PC-3 (cell line): ENCODE results near the gene TTC7B. TPM values are rescaled to one million over a fixed set of nuclear protein-coding genes. Genes with fewer than 3 reads are reported as not detected.

ENCODE experiments used
- ATAC-seq: fragments of 200-7000 bp; cut with Tn5 transposase; 2 replicates; pipeline ENCODE4 v1.9.1; 2020; ENCODE audit warnings: mild to moderate bottlenecking, moderate library complexity
- BruUV-seq: library from RNA; stranded (reverse); fragments of 400-500 nt; replicated peaks from 2 replicates; lab custom pipeline; 2021; lab: Mats Ljungman, UMichigan
- CTCF ChIA-PET: fragments of 300-600 bp; sonication (Branson Sonifier 250); formaldehyde crosslinking; loops from one replicate; lab custom pipeline; 2022; ENCODE audit warnings: antibody characterized with exemption; lab: Charles Lee
- POLR2A ChIA-PET: fragments of 300-600 bp; sonication (Branson Sonifier 250); formaldehyde crosslinking; loops from one replicate; lab custom pipeline; 2022; ENCODE audit warnings: antibody characterized with exemption; ENCODE audit not compliant: unreplicated experiment; lab: Charles Lee
- DNase-seq: peaks from one replicate; pipeline ENCODE4 v3.0.0-alpha.2; 2015
- H2AFZ ChIP-seq: fragments of 300-600 bp; sonication (generic); 2 replicates; pipeline ENCODE4 v1.6.0; 2016; ENCODE audit warnings: antibody characterized with exemption, low read length
- H3F3A ChIP-seq: fragments of 300-600 bp; sonication (generic); one replicate; pipeline ENCODE4 v1.6.0; 2017; ENCODE audit warnings: antibody characterized with exemption, low read length, control low read depth, mild to moderate bottlenecking; ENCODE audit not compliant: unreplicated experiment
- H3K27ac ChIP-seq: fragments of 300-600 bp; sonication (generic); 2 replicates; pipeline ENCODE4 v1.5.1; 2016; ENCODE audit warnings: mild to moderate bottlenecking, low read length
- H3K27me3 ChIP-seq: fragments of 300-600 bp; sonication (generic); 2 replicates; pipeline ENCODE4 v1.6.1; 2016; ENCODE audit warnings: low read length, mixed read lengths
- H3K36me3 ChIP-seq: fragments of 300-600 bp; sonication (generic); 2 replicates; pipeline ENCODE4 v1.6.1; 2016; ENCODE audit warnings: low read depth, mixed run types, low read length, mixed read lengths
- H3K4me1 ChIP-seq: fragments of 300-600 bp; sonication (generic); 2 replicates; pipeline ENCODE4 v1.5.1; 2016; ENCODE audit warnings: low read length; ENCODE audit not compliant: insufficient read depth
- H3K4me2 ChIP-seq: fragments of 300-600 bp; sonication (generic); 2 replicates; pipeline ENCODE4 v1.6.0; 2016; ENCODE audit warnings: low read length
- H3K4me3 ChIP-seq: fragments of 300-600 bp; sonication (generic); 2 replicates; pipeline ENCODE4 v1.5.1; 2016; ENCODE audit warnings: mild to moderate bottlenecking, low read length, mixed read lengths
- H3K79me2 ChIP-seq: fragments of 300-600 bp; sonication (generic); 2 replicates; pipeline ENCODE4 v1.6.1; 2017; ENCODE audit warnings: low read length, mixed read lengths
- H3K9ac ChIP-seq: fragments of 300-600 bp; sonication (generic); 2 replicates; pipeline ENCODE4 v1.6.0; 2016; ENCODE audit warnings: mild to moderate bottlenecking, low read length
- H3K9me2 ChIP-seq: fragments of 300-600 bp; sonication (generic); replicated peaks from 2 replicates; pipeline ENCODE4 v1.6.1; 2016; ENCODE audit warnings: mixed run types, low read length, mixed read lengths
- H3K9me3 ChIP-seq: fragments of 300-600 bp; sonication (generic); 2 replicates; pipeline ENCODE4 v1.6.1; 2016; ENCODE audit warnings: low read length, mixed read lengths
- H4K20me1 ChIP-seq: fragments of 300-600 bp; sonication (generic); 2 replicates; pipeline ENCODE4 v1.6.1; 2016; ENCODE audit warnings: low read length, mixed read lengths
- EZH2 ChIP-seq: fragments of 300-600 bp; sonication (generic); IDR thresholded peaks from one replicate; pipeline ENCODE4 v1.6.1; 2017; ENCODE audit warnings: antibody characterized with exemption, mild to moderate bottlenecking, low read length; ENCODE audit not compliant: unreplicated experiment
- EZH2phosphoT487 ChIP-seq: fragments of 300-600 bp; sonication (generic); IDR thresholded peaks from 2 replicates; pipeline ENCODE4 v1.6.1; 2018; ENCODE audit warnings: mild to moderate bottlenecking, antibody characterized with exemption, low read length, borderline replicate concordance
- intact Hi-C: fragments of 100-400 bp; cut with micrococcal nuclease; formaldehyde crosslinking; loops from 2 replicates; pipeline ENCODE4 v1.9.0; 2023
- total RNA-seq: library from RNA; depleted of rRNA; stranded (reverse); fragments of >200 nt; gene quantifications from 2 replicates; pipeline ENCODE4 v1.2.3, GENCODE V29; 2014
- TF ChIP-seq, protein P1 (sequence below): fragments of 300-600 bp; sonication (generic); conservative IDR thresholded peaks from 2 replicates; pipeline ENCODE4 v1.5.1; 2017; ENCODE audit warnings: antibody characterized with exemption, low read depth, mild to moderate bottlenecking, low read length

Gene TTC7B
- total RNA-seq, 1 experiment from 2014 or later: 45.6 TPM

DNA sequence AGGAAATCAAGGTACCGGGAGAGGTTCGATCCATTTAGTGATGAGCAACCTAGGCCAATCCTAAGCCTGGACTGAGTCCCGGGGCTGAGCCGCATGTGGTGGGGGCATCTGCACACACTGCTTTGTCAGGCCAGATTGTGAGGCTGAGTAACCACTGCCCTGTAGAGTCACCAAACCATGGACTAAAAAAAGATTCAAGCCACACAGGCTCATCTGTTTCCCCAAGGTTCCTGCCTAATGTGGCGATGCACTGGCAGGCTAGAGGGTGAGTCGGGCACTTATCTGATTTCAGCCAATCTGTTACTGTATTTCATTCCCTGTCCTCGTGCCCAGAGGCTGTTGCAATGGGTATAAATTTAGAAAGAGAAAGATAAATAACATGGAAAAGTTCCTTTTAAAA lies 140.8 kb downstream of the TTC7B start:
- H2AFZ ChIP-seq: no peak overlapping the region
- ChIA-PET CTCF (no interaction called here), POLR2A (no interaction called here)
- no peak overlapping the region for H3K27ac ChIP-seq
- H3K4me1 ChIP-seq: peaks cover 20% of the 10 kb centered on the region
- no peak overlapping the region for H3K4me3 ChIP-seq
- no peaks in the 10 kb centered on the region for H4K20me1 ChIP-seq
- no peaks in the 10 kb centered on the region for H3K79me2 ChIP-seq
- H3K9me3 ChIP-seq: no peaks in the 10 kb centered on the region
- DNase-seq: peak; percentile 41
- H3K9me2 ChIP-seq: no peaks in the 10 kb centered on the region
- no peak for ATAC-seq
- H3K36me3 ChIP-seq: no peaks in the 10 kb centered on the region
- no peak for TF ChIP-seq EZH2phosphoT487
- no TSS peak for BruUV-seq
- intact Hi-C loops: loop anchor here (5.0 kb wide), 1 partner anchor 278 kb away; the partner anchor contains the start of gene CALM1
- no peak overlapping the region for H3K9ac ChIP-seq
- no peaks in the 10 kb centered on the region for H3F3A ChIP-seq
- H3K4me2 ChIP-seq: no peak overlapping the region
- no peaks in the 10 kb centered on the region for H3K27me3 ChIP-seq

DNA sequence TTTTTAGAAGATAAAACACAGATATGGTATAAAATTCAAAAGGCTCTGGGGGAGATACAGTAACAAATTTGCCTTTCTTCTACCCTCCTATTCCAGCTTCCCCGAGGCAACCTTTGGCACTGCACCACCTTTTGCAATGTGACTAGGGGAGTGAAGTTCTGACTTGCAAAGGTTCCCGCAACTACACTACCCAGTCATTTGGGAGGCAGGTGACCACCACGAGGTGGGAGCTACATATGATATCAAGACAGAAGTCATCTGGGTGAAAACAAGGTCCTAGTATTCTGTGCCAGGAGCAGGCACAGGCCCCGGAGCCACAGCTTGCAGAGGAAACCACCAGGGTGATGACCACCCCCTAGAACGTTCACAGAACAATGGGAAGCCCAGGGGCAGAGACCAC lies 141.5 kb downstream of the TTC7B start:
- H4K20me1 ChIP-seq: no peaks in the 10 kb centered on the region
- H3K4me3 ChIP-seq: no peak overlapping the region
- H2AFZ ChIP-seq: no peak overlapping the region
- no peaks in the 10 kb centered on the region for H3K9me3 ChIP-seq
- H3K36me3 ChIP-seq: no peaks in the 10 kb centered on the region
- H3K27me3 ChIP-seq: no peaks in the 10 kb centered on the region
- intact Hi-C loops: loop anchor here (5.0 kb wide), 1 partner anchor 277 kb away; the partner anchor contains the start of gene CALM1
- H3F3A ChIP-seq: no peaks in the 10 kb centered on the region
- no TSS peak for BruUV-seq
- H3K79me2 ChIP-seq: no peaks in the 10 kb centered on the region
- DNase-seq (no peak), ATAC-seq (no peak)
- TF ChIP-seq EZH2 (no peak), EZH2phosphoT487 (no peak)
- TF ChIP-seq, protein P1, sequence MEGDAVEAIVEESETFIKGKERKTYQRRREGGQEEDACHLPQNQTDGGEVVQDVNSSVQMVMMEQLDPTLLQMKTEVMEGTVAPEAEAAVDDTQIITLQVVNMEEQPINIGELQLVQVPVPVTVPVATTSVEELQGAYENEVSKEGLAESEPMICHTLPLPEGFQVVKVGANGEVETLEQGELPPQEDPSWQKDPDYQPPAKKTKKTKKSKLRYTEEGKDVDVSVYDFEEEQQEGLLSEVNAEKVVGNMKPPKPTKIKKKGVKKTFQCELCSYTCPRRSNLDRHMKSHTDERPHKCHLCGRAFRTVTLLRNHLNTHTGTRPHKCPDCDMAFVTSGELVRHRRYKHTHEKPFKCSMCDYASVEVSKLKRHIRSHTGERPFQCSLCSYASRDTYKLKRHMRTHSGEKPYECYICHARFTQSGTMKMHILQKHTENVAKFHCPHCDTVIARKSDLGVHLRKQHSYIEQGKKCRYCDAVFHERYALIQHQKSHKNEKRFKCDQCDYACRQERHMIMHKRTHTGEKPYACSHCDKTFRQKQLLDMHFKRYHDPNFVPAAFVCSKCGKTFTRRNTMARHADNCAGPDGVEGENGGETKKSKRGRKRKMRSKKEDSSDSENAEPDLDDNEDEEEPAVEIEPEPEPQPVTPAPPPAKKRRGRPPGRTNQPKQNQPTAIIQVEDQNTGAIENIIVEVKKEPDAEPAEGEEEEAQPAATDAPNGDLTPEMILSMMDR: no peak
- POLR2A ChIA-PET: no interaction called here
- H3K9me2 ChIP-seq: no peaks in the 10 kb centered on the region
- no peak overlapping the region for H3K27ac ChIP-seq
- peaks cover 20% of the 10 kb centered on the region for H3K4me1 ChIP-seq
- no peak overlapping the region for H3K9ac ChIP-seq
- CTCF ChIA-PET: no interaction called here
- H3K4me2 ChIP-seq: no peak overlapping the region

DNA sequence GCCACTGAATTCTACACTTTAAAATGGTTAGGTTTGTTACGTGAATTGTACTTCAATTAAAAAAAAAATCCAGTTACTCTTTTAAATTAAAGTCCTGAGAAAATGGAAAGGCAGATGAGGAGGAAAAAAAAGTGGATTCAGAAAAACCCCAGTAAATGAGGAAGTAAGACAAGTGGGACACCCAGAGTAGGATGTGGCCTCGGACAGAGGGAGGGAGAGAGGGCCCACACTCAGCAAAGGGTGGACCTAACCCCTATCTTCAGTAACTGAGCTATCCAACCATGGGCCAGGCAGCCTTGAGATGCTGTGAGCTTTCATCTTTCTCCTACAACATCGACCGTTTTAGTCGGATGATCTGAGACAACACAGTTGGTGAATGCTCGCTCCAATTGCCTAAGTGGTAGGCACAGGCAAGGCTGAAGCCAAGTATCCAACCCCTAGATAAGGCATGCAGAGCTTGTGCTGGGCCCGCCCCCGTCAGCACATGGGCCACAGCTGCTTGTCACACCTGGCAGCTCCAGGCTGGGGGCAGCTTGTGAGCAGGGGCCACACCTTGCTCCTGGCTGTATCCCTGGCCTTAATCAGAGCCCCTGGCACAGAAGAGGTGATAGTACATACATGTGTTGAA lies 142.1 kb downstream of the TTC7B start:
- ATAC-seq: no peak
- intact Hi-C loops: no loop called here

More for the DNA sequence above, 142.1 kb downstream of the TTC7B start:
- H3F3A ChIP-seq: no peaks in the 10 kb centered on the region
- H2AFZ ChIP-seq: no peak overlapping the region
- no peaks in the 10 kb centered on the region for H3K9me3 ChIP-seq
- no peak overlapping the region for H3K4me2 ChIP-seq
- H3K27me3 ChIP-seq: no peaks in the 10 kb centered on the region
- no peaks in the 10 kb centered on the region for H3K36me3 ChIP-seq
- H4K20me1 ChIP-seq: no peaks in the 10 kb centered on the region
- no peaks in the 10 kb centered on the region for H3K79me2 ChIP-seq
- H3K9ac ChIP-seq: no peak overlapping the region
- CTCF ChIA-PET: interaction anchor here (0.6 kb wide), 1 partner anchor 38 kb away, joined by 3 read pairs; no protein-coding TSS in a partner anchor
- H3K4me1 ChIP-seq: peaks cover 20% of the 10 kb centered on the region
- TF ChIP-seq, protein P1: no peak
- TF ChIP-seq EZH2phosphoT487 (no peak), EZH2 (no peak)
- BruUV-seq: no TSS peak
- no peaks in the 10 kb centered on the region for H3K9me2 ChIP-seq
- no peak overlapping the region for H3K27ac ChIP-seq
- no peak overlapping the region for H3K4me3 ChIP-seq
- no peak for DNase-seq
- POLR2A ChIA-PET: no interaction called here
